K562 treated with DMSO at 1 percent for 48 hours (cell line): ENCODE measurements around the gene UST. TPM values are rescaled to one million over a fixed set of nuclear protein-coding genes. Genes with fewer than 3 reads are reported as not detected.

Experiments
- total RNA-seq: library from RNA; unstranded; fragments of 300-600 nt; gene quantifications from 2 replicates; pipeline ENCODE4 v1.2.3, GENCODE V29; 2022; ENCODE audit warnings: low replicate concordance; ENCODE audit errors: extremely low read depth

The UST gene, protein sequence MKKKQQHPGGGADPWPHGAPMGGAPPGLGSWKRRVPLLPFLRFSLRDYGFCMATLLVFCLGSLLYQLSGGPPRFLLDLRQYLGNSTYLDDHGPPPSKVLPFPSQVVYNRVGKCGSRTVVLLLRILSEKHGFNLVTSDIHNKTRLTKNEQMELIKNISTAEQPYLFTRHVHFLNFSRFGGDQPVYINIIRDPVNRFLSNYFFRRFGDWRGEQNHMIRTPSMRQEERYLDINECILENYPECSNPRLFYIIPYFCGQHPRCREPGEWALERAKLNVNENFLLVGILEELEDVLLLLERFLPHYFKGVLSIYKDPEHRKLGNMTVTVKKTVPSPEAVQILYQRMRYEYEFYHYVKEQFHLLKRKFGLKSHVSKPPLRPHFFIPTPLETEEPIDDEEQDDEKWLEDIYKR
- not detected in 2 replicates for total RNA-seq

DNA sequence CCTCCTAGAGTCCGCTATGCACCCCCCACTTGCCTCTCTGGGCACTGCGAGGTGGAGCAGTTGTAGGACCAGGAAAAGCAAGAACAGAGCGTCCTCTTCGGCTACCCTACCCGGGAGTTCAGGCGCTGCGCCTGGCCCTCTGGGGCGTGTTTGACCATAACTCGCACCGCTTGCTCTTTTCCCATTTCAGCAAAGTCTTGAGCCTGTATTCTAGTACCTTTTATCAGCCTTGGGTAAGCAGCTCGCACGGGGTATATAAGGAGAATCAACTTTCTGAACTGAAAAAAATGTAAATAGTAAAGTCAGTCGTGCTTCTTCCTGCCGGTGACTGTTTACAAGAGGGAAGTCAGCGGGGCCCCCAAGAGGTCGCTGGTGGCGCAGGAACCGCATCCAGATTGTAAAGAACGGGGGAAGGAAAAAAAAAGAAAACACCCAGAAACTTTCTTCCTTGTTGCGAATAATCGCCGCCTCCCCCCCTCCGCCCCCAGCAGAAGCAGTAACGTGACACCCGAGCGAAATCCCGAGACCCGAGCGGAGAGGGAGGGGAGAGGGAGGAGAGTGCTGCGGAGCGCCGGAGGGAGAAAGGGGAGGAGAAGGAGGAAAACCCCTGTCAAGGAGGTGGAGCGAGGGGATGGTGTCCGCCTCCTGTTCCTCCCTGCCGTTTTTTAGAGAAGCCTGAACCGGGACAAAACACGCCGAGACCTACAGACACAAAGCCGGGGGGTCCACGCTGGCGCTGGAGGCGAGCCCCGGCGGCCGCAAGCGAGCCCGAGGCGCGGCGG is at the start of gene UST:
Gene UST (plus strand): TSS at position 668 of the 782 bp plus-strand sequence. CDS start 401 bp downstream, outside the sequence.

